Naive thymus-derived CD8-positive, alpha-beta T cell (primary cell): ENCODE results near the gene FAM24A. TPM values are rescaled to one million over a fixed set of nuclear protein-coding genes. Genes with fewer than 3 reads are reported as not detected.
A peak's percentile ranks its signal among the peaks of the same experiment; 100 is the strongest.

Experiments used
- ATAC-seq, 2 donors: fragments of 150-1000 bp; cut with Tn5 transposase in 1 of 2; sonication (Bioruptor Pico), chemical (Tn5 transposase) in 1 of 2; 1 replicate in 1 of 2; 2 replicates in 1 of 2; pipeline ENCODE4 v1.10.0; 2021; ENCODE audit warnings: mild to moderate bottlenecking in 2 of 2, moderate library complexity in 2 of 2
- POLR2A ChIA-PET: fragments of 350-600 bp; sonication (Branson Sonifier 250); formaldehyde crosslinking; loops from one replicate; lab custom pipeline; 2021; ENCODE audit warnings: antibody characterized with exemption; lab: Charles Lee
- DNase-seq, 10 donors: peaks; one replicate each; pipeline versions ENCODE4 v3.0.0 to v3.0.0-alpha.2; 2020 to 2022
- H3K27ac Mint-ChIP-seq, 10 donors: one replicate each; pipeline ENCODE4 v1.8.0; 2020 to 2022; ENCODE audit warnings: mild to moderate bottlenecking in 10 of 10, mixed read lengths in 10 of 10, moderate library complexity in 4 of 10, inconsistent platforms in 1 of 10
- H3K27me3 Mint-ChIP-seq, 5 donors: one replicate each; pipeline ENCODE4 v1.8.0; 2021 to 2022; ENCODE audit warnings: mixed read lengths in 5 of 5
- H3K36me3 Mint-ChIP-seq, 3 donors: one replicate each; pipeline ENCODE4 v1.8.0; 2020 to 2022; ENCODE audit warnings: mixed read lengths in 3 of 3, mild to moderate bottlenecking in 2 of 3, inconsistent platforms in 1 of 3
- H3K4me1 Mint-ChIP-seq, 4 donors: one replicate each; pipeline ENCODE4 v1.8.0; 2021 to 2022; ENCODE audit warnings: mixed read lengths in 4 of 4
- H3K4me3 Mint-ChIP-seq, 10 donors: one replicate each; pipeline ENCODE4 v1.8.0; 2020 to 2022; ENCODE audit warnings: mild to moderate bottlenecking in 10 of 10, mixed read lengths in 10 of 10, moderate library complexity in 6 of 10, inconsistent platforms in 1 of 10
- H3K9me3 Mint-ChIP-seq, 9 donors: one replicate each; pipeline ENCODE4 v1.8.0; 2020 to 2022; ENCODE audit warnings: mixed read lengths in 9 of 9, mild to moderate bottlenecking in 3 of 9, inconsistent platforms in 1 of 9, moderate library complexity in 1 of 9
- polyA plus RNA-seq, 3 donors: library from polyadenylated mRNA; unstranded; fragments of 300-500 nt; fragmentation: Illumina TruSeq; gene quantifications; one replicate each; pipeline ENCODE4 v1.2.3, GENCODE V29; 2021
- total RNA-seq, 8 experiments: library from RNA in 2 of 8; stranded (reverse) in 2 of 8; gene quantifications; one replicate each; pipeline ENCODE4 v1.2.3 and lab custom pipeline; 2021 to 2026

The FAM24A gene
- total and polyA plus RNA-seq, 5 experiments from 2014 or later: not detected

GRCh38 chr10:122939133-122939855, 28.9 kb downstream of the FAM24A start:
- Mint-ChIP-seq H3K4me1 (peaks cover 0 to 4% (median 0%) of the 10 kb centered on the region in 4 donors), H3K27me3 (no peaks in the 10 kb centered on the region), H3K4me3 (no peak overlapping the region), H3K9me3 (peaks cover 0 to 2% (median 0%) of the 10 kb centered on the region in 9 donors), H3K36me3 (peaks cover 0 to 54% (median 35%) of the 10 kb centered on the region in 3 donors), H3K27ac (no peak overlapping the region)
- ATAC-seq: no peak
- POLR2A ChIA-PET: no interaction called here
- DNase-seq: no peak

GRCh38 chr10:122939856-122940543, 29.6 kb downstream of the FAM24A start:
- POLR2A ChIA-PET: no interaction called here
- DNase-seq: no peak
- H3K36me3 Mint-ChIP-seq: peaks cover 0 to 52% (median 33%) of the 10 kb centered on the region in 3 donors
- ATAC-seq: no peak
- H3K27ac Mint-ChIP-seq: no peak overlapping the region
- no peaks in the 10 kb centered on the region for H3K27me3 Mint-ChIP-seq
- no peak overlapping the region for H3K4me3 Mint-ChIP-seq
- H3K9me3 Mint-ChIP-seq: peaks cover 0 to 2% (median 0%) of the 10 kb centered on the region in 9 donors
- peaks cover 0 to 4% (median 0%) of the 10 kb centered on the region in 4 donors for H3K4me1 Mint-ChIP-seq

GRCh38 chr10:122949296-122949695, 38.9 kb downstream of the FAM24A start:
- H3K9me3 Mint-ChIP-seq: peaks cover 0 to 4% (median 2%) of the 10 kb centered on the region in 9 donors

DNA sequence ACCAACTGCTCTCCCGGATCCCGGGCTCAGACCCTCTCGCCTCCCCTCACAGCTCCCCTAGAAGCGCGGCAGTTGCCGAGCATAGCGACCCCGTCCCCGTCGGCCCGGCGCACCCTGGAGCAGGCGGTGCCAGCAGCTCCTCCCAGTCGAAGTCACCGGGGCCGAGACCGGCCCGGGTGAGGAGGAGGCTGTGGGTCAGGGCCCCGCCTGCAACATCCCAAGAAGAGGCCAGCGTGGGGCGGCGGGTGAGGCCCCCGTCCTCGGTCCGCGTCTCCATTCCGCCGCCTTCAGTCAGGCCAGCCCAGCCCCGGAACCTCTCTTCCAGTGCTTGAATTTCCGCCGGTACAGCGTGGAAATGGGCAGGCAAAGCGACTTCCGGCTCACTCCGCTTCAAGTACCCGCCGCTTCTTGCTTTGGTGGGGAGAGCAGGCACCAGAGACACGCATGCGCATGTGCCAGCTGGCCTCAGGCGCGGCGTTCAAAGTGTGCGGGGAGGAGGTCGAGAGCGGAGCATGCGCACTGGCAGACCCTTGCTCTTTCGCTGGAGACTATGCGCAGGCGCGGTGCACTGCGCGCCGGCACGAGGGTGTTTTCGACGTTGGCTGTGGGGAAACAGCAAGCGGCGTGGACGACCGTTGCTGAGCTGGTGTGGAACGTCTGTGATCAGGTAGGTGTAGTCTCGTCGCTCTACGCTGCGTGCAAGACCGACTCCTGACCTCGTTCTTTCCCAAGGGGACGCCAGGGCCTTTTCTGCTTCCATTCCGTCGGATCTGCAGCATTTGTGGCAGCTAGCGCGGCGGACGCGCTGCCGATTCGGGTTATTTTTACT, 43.7 kb downstream of the FAM24A start, which contains the start of gene C10orf88:
TSS of gene C10orf88 (minus strand) at position 326 of the 829 bp plus-strand sequence. CDS start at position 277, 49 bp downstream.
- H3K4me3 Mint-ChIP-seq: peak within 1 kb of the TSS; percentile 85 to 95 (median 93)
- peak; percentile 89 to 99 (median 97) for DNase-seq
- H3K27ac Mint-ChIP-seq: peak within 1 kb of the TSS; percentile 84 to 98 (median 90)
- POLR2A ChIA-PET: interaction anchor here (1.1 to 2.8 kb wide), 8 partner anchors 9 to 200 kb away, joined by 3 to 41 read pairs (median 6); partner anchors contain the start of genes ACADSB, BUB3, FAM24B and IKZF5
- H3K9me3 Mint-ChIP-seq: peaks cover 0 to 5% (median 2%) of the 10 kb centered on the region in 9 donors
- peak; percentile 96 for ATAC-seq
- peaks cover 19 to 38% (median 33%) of the 10 kb centered on the region in 4 donors for H3K4me1 Mint-ChIP-seq
- H3K27me3 Mint-ChIP-seq: peaks cover 0 to 3% (median 0%) of the 10 kb centered on the region in 5 donors
- H3K36me3 Mint-ChIP-seq: peaks cover 0 to 14% (median 7%) of the 10 kb centered on the region in 3 donors

More at GRCh38 chr10:122949296-122949695, 38.9 kb downstream of the FAM24A start:
- H3K27ac Mint-ChIP-seq: no peak overlapping the region
- H3K4me1 Mint-ChIP-seq: peaks cover 23 to 35% (median 28%) of the 10 kb centered on the region in 4 donors
- POLR2A ChIA-PET: no interaction called here
- H3K4me3 Mint-ChIP-seq: no peak overlapping the region
- ATAC-seq (no peak), DNase-seq (no peak)
- peaks cover 0 to 3% (median 0%) of the 10 kb centered on the region in 5 donors for H3K27me3 Mint-ChIP-seq
- H3K36me3 Mint-ChIP-seq: peaks cover 0 to 40% (median 25%) of the 10 kb centered on the region in 3 donors

GRCh38 chr10:122954731-122955050, 44.3 kb downstream of the FAM24A start:
- POLR2A ChIA-PET: interaction anchor here (1.1 to 2.8 kb wide), 6 partner anchors 26 to 199 kb away, joined by 4 to 41 read pairs (median 7); partner anchors contain the start of genes ACADSB, BUB3, FAM24B and IKZF5
- Mint-ChIP-seq H3K9me3 (peaks cover 0 to 5% (median 2%) of the 10 kb centered on the region in 9 donors), H3K27me3 (peaks cover 0 to 3% (median 0%) of the 10 kb centered on the region in 5 donors), H3K36me3 (peaks cover 0 to 9% (median 2%) of the 10 kb centered on the region in 3 donors), H3K4me3 (peak overlapping the region in 9 of 10 donors; percentile 85 to 95 (median 93)), H3K4me1 (peaks cover 19 to 37% (median 33%) of the 10 kb centered on the region in 4 donors), H3K27ac (peak overlapping the region in 4 of 10 donors; percentile 61 to 98 (median 96))
- DNase-seq (no peak), ATAC-seq (no peak)

DNA sequence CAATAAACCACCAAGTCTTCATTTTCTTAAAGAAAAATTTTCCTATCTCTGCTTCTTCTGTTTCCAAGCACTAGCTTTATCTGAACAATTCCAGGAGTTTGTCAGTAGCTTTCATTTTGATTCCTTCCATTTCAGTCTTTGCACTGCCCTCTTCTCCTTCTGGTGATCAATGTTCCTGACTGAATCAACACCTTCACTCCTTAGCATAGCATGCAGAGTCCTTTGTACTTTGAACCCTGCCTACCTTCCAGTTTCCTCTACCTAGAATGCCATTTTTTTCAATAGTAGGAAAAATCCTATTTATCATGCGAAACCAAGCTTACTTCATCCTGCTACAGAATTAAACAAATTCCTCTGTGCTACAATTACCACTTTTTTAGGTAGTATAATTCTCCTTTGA, 45.5 kb downstream of the FAM24A start:
- H3K36me3 Mint-ChIP-seq: peaks cover 0 to 2% (median 0%) of the 10 kb centered on the region in 3 donors
- POLR2A ChIA-PET: interaction anchor here (0.6 to 2.8 kb wide), 2 partner anchors 21 to 53 kb away, joined by 6 to 41 read pairs; partner anchors contain the start of genes ACADSB and IKZF5
- ATAC-seq (no peak), DNase-seq (no peak)
- peaks cover 0 to 3% (median 0%) of the 10 kb centered on the region in 5 donors for H3K27me3 Mint-ChIP-seq
- H3K9me3 Mint-ChIP-seq: peaks cover 0 to 5% (median 2%) of the 10 kb centered on the region in 9 donors
- H3K4me3 Mint-ChIP-seq: peak overlapping the region in 2 of 10 donors; percentile 1 to 2
- peaks cover 17 to 33% (median 27%) of the 10 kb centered on the region in 4 donors for H3K4me1 Mint-ChIP-seq
- H3K27ac Mint-ChIP-seq: peak overlapping the region in 3 of 10 donors; percentile 1 to 20 (median 4)

DNA sequence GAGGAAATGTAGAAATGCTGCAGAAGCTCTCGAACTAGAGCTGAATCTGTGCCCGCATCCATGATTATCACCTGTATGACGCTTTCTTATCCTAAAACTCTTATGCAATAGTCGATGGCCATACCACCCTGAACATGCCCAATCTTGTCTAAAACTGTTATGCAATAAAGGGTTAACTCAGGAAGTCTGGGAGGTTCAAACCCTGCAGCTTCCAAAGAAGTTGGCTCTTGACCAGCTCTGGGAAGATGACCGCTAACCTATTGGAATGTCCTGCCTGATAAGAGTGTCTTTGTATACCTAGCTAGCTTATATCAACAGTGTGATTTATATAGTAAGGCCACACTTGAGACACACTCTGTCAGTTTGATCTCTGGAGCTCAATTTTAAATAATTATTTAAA, 47.1 kb downstream of the FAM24A start:
- Mint-ChIP-seq H3K27me3 (peaks cover 3 to 14% (median 5%) of the 10 kb centered on the region in 5 donors), H3K9me3 (peaks cover 0 to 5% (median 2%) of the 10 kb centered on the region in 9 donors), H3K4me3 (no peak overlapping the region), H3K4me1 (peaks cover 16 to 25% (median 20%) of the 10 kb centered on the region in 4 donors), H3K36me3 (peaks cover under 1 to 2% (median 2%) of the 10 kb centered on the region in 3 donors), H3K27ac (no peak overlapping the region)
- DNase-seq (no peak), ATAC-seq (no peak)
- POLR2A ChIA-PET: no interaction called here

- ATAC-seq (no peak), DNase-seq (no peak)
- peaks cover 8 to 32% (median 18%) of the 10 kb centered on the region in 9 donors for H3K9me3 Mint-ChIP-seq
- POLR2A ChIA-PET: no interaction called here
- H3K27me3 Mint-ChIP-seq: peaks cover 4 to 33% (median 13%) of the 10 kb centered on the region in 5 donors
- no peak overlapping the region for H3K4me3 Mint-ChIP-seq
- no peaks in the 10 kb centered on the region for H3K4me1 Mint-ChIP-seq
- peaks cover 2 to 38% (median 29%) of the 10 kb centered on the region in 3 donors for H3K36me3 Mint-ChIP-seq
- H3K27ac Mint-ChIP-seq: no peak overlapping the region
Observed at GRCh38 chr10:122962405-122962804, 52.0 kb downstream of the FAM24A start.

Other genes with a start within 250 kb of the FAM24A start
- not detected for gene C10orf120, start 210.8 kb upstream of the FAM24A start, total RNA-seq
- gene C10orf120, start 210.8 kb upstream of the FAM24A start, polyA plus RNA-seq: not detected
- gene CUZD1, start 64.8 kb upstream of the FAM24A start, total RNA-seq: 1 to 10 TPM; 3.9 to 4.1 TPM
- under 1 TPM; 0.50 to 0.83 (median 0.64) TPM for gene CUZD1, start 64.8 kb upstream of the FAM24A start, polyA plus RNA-seq
- gene FAM24B, start 31.0 kb upstream of the FAM24A start, total RNA-seq: 10 to 100 TPM; 16.5 to 18.5 TPM
- gene FAM24B, start 31.0 kb upstream of the FAM24A start, polyA plus RNA-seq: 1 to 10 TPM; 3.5 to 7.9 (median 7.7) TPM
- gene C10orf88, start 43.6 kb downstream of the FAM24A start, total RNA-seq: 10 to 100 TPM; 13.3 to 13.9 TPM
- 1 to 10 TPM; 6.0 to 8.8 (median 7.0) TPM for gene C10orf88, start 43.6 kb downstream of the FAM24A start, polyA plus RNA-seq
- gene PSTK, start 69.8 kb downstream of the FAM24A start, total RNA-seq: 1 to 10 TPM; 5.6 to 6.3 TPM
- 10 to 100 TPM in 2 of 3 donors, 1 to 10 TPM in 1; 8.8 to 11.7 (median 11.0) TPM for gene PSTK, start 69.8 kb downstream of the FAM24A start, polyA plus RNA-seq
- gene IKZF5, start 98.2 kb downstream of the FAM24A start, total RNA-seq: 10 to 100 TPM; 47.3 to 50.5 TPM
- gene IKZF5, start 98.2 kb downstream of the FAM24A start, polyA plus RNA-seq: 10 to 100 TPM; 13.1 to 22.2 (median 15.8) TPM
- 10 to 100 TPM; 46.3 to 46.8 TPM for gene ACADSB, start 98.4 kb downstream of the FAM24A start, total RNA-seq
- gene ACADSB, start 98.4 kb downstream of the FAM24A start, polyA plus RNA-seq: 10 to 100 TPM; 28.3 to 46.4 (median 33.4) TPM
- gene HMX3, start 225.4 kb downstream of the FAM24A start, total RNA-seq: not detected
- gene HMX3, start 225.4 kb downstream of the FAM24A start, polyA plus RNA-seq: not detected
- not detected for gene HMX2, start 237.5 kb downstream of the FAM24A start, total RNA-seq
- not detected for gene HMX2, start 237.5 kb downstream of the FAM24A start, polyA plus RNA-seq
- gene BUB3, start 243.8 kb downstream of the FAM24A start, total RNA-seq: 100 to 1,000 TPM; 170 to 173 TPM
- 100 to 1,000 TPM; 217 to 247 (median 243) TPM for gene BUB3, start 243.8 kb downstream of the FAM24A start, polyA plus RNA-seq